Measurements from ENCODE around the gene MGAT4B. TPM values are rescaled to one million over a fixed set of nuclear protein-coding genes. Genes with fewer than 3 reads are reported as not detected.

The MGAT4B gene
- total RNA-seq, 1 donor from 2014 or later: 193 TPM

GRCh38 chr5:179801304-179802206, 5.1 kb downstream of the MGAT4B start:
- H2AFZ ChIP-seq (ENCODE audit: low read depth, low read length): no peak overlapping the region
- H3K9me3 Mint-ChIP-seq (ENCODE audit: unreplicated experiment): no peaks in the 10 kb centered on the region

GRCh38 chr5:179800696-179801201, 5.9 kb downstream of the MGAT4B start:
- Histone ChIP-seq H3K36me3 (ENCODE audit: insufficient read depth, low read length) (no peaks in the 10 kb centered on the region), H3K27me3 (ENCODE audit: insufficient read depth, low read length) (no peaks in the 10 kb centered on the region), H3K27ac (ENCODE audit: low read depth, low read length) (no peak overlapping the region), H2AFZ (ENCODE audit: low read depth, low read length) (no peak overlapping the region), H3K9ac (ENCODE audit: low read length) (no peak overlapping the region), H3K9me3 (ENCODE audit: insufficient read depth, low read depth, low read length) (no peaks in the 10 kb centered on the region), H3K4me2 (ENCODE audit: low read length) (no peak overlapping the region), H3K4me3 (ENCODE audit: insufficient read depth, low read depth, low read length) (no peak overlapping the region), H3K4me1 (ENCODE audit: insufficient read depth, low read length) (peaks cover 26% of the 10 kb centered on the region), H4K20me1 (ENCODE audit: insufficient read depth, low read length) (peaks cover 68% of the 10 kb centered on the region), H3K79me2 (ENCODE audit: insufficient read depth, low read length) (peaks cover 39% of the 10 kb centered on the region)
- Mint-ChIP-seq H3K27ac (ENCODE audit: unreplicated experiment) (no peak overlapping the region), H3K4me1 (ENCODE audit: low read depth, unreplicated experiment) (peaks cover 19% of the 10 kb centered on the region), H3K36me3 (ENCODE audit: low read depth, unreplicated experiment) (peaks cover 17% of the 10 kb centered on the region), H3K9me3 (ENCODE audit: unreplicated experiment) (no peaks in the 10 kb centered on the region), H3K27me3 (ENCODE audit: low read depth, unreplicated experiment) (no peaks in the 10 kb centered on the region), H3K4me3 (ENCODE audit: unreplicated experiment) (no peak overlapping the region)
- TF ChIP-seq, protein P1, sequence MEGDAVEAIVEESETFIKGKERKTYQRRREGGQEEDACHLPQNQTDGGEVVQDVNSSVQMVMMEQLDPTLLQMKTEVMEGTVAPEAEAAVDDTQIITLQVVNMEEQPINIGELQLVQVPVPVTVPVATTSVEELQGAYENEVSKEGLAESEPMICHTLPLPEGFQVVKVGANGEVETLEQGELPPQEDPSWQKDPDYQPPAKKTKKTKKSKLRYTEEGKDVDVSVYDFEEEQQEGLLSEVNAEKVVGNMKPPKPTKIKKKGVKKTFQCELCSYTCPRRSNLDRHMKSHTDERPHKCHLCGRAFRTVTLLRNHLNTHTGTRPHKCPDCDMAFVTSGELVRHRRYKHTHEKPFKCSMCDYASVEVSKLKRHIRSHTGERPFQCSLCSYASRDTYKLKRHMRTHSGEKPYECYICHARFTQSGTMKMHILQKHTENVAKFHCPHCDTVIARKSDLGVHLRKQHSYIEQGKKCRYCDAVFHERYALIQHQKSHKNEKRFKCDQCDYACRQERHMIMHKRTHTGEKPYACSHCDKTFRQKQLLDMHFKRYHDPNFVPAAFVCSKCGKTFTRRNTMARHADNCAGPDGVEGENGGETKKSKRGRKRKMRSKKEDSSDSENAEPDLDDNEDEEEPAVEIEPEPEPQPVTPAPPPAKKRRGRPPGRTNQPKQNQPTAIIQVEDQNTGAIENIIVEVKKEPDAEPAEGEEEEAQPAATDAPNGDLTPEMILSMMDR (IDR thresholded peaks at IDR 0.05; ENCODE audit: insufficient read depth, low read depth, low read length): no peak
- TF ChIP-seq EZH2 (IDR thresholded peaks at IDR 0.05; ENCODE audit: insufficient read depth, low read length): no peak
- no peak for FAIRE-seq
- no peak for DNase-seq (ENCODE audit: low read depth)

More at GRCh38 chr5:179801304-179802206, 5.1 kb downstream of the MGAT4B start:
- Mint-ChIP-seq H3K4me1 (ENCODE audit: low read depth, unreplicated experiment) (peaks cover 19% of the 10 kb centered on the region), H3K4me3 (ENCODE audit: unreplicated experiment) (no peak overlapping the region), H3K36me3 (ENCODE audit: low read depth, unreplicated experiment) (peaks cover 17% of the 10 kb centered on the region), H3K27ac (ENCODE audit: unreplicated experiment) (no peak overlapping the region), H3K27me3 (ENCODE audit: low read depth, unreplicated experiment) (no peaks in the 10 kb centered on the region)
- TF ChIP-seq EZH2 (IDR thresholded peaks at IDR 0.05; ENCODE audit: insufficient read depth, low read length): no peak
- TF ChIP-seq, protein P1 (IDR thresholded peaks at IDR 0.05; ENCODE audit: insufficient read depth, low read depth, low read length): peak; percentile 44
- Histone ChIP-seq H3K4me2 (ENCODE audit: low read length) (no peak overlapping the region), H3K36me3 (ENCODE audit: insufficient read depth, low read length) (no peaks in the 10 kb centered on the region), H3K27ac (ENCODE audit: low read depth, low read length) (no peak overlapping the region), H4K20me1 (ENCODE audit: insufficient read depth, low read length) (peaks cover 68% of the 10 kb centered on the region), H3K27me3 (ENCODE audit: insufficient read depth, low read length) (no peaks in the 10 kb centered on the region), H3K9ac (ENCODE audit: low read length) (no peak overlapping the region), H3K4me1 (ENCODE audit: insufficient read depth, low read length) (peaks cover 25% of the 10 kb centered on the region), H3K79me2 (ENCODE audit: insufficient read depth, low read length) (peaks cover 43% of the 10 kb centered on the region), H3K4me3 (ENCODE audit: insufficient read depth, low read depth, low read length) (no peak overlapping the region), H3K9me3 (ENCODE audit: insufficient read depth, low read depth, low read length) (no peaks in the 10 kb centered on the region)
- FAIRE-seq (no peak), DNase-seq (ENCODE audit: low read depth) (no peak)
